HG03439 (cell line): ENCODE data around the gene ALMS1.
"Not testable (repeated sequence)": the region's sequence is repeated elsewhere in the genome, so short reads cannot be mapped to it uniquely, and the experiment has no call there.

Experiments
- ATAC-seq: cut with Tn5 transposase; IDR thresholded peaks from one replicate; pipeline ENCODE4 v1.9.1; 2021; ENCODE audit warnings: mild to moderate bottlenecking, moderate library complexity; ENCODE audit not compliant: unreplicated experiment

Gene ALMS1

GRCh38 chr2:73385504-73386341 lies at the start of gene ALMS1:
ALMS1 (plus strand) TSS chr2:73385836; CDS start chr2:73385869, 33 bp downstream.
- peak; percentile 87 for ATAC-seq

- ATAC-seq: no peak
Observed at GRCh38 chr2:73337828-73338227, 47.8 kb upstream of the ALMS1 start.

- ATAC-seq: no peak
Observed at GRCh38 chr2:73339201-73339600, 46.4 kb upstream of the ALMS1 start.

- no peak for ATAC-seq
Observed at GRCh38 chr2:73341039-73341438, 44.6 kb upstream of the ALMS1 start.

- ATAC-seq: no peak
Observed at GRCh38 chr2:73343992-73344391, 41.6 kb upstream of the ALMS1 start.

- ATAC-seq: not testable (repeated sequence)
Observed at GRCh38 chr2:73344747-73345146, 40.9 kb upstream of the ALMS1 start.

GRCh38 chr2:73350035-73350691 lies 35.5 kb upstream of the ALMS1 start:
- no peak for ATAC-seq

GRCh38 chr2:73356097-73356496 lies 29.5 kb upstream of the ALMS1 start:
- no peak for ATAC-seq

- ATAC-seq: no peak
Observed at GRCh38 chr2:73359915-73360697, 25.5 kb upstream of the ALMS1 start.

- ATAC-seq: no peak
Observed at GRCh38 chr2:73366060-73366459, 19.6 kb upstream of the ALMS1 start.

- no peak for ATAC-seq
Observed at GRCh38 chr2:73368781-73369180, 16.9 kb upstream of the ALMS1 start.

- no peak for ATAC-seq
Observed at GRCh38 chr2:73370348-73370747, 15.3 kb upstream of the ALMS1 start.

GRCh38 chr2:73373344-73373743 lies 12.3 kb upstream of the ALMS1 start:
- no peak for ATAC-seq

GRCh38 chr2:73374269-73374668 lies 11.4 kb upstream of the ALMS1 start:
- ATAC-seq: no peak

- no peak for ATAC-seq
Observed at GRCh38 chr2:73376681-73377080, 9.0 kb upstream of the ALMS1 start.

GRCh38 chr2:73383036-73383435 lies 2.6 kb upstream of the ALMS1 start:
- ATAC-seq: no peak

- no peak for ATAC-seq
Observed at GRCh38 chr2:73385123-73385503, 523 bp upstream of the ALMS1 start.

GRCh38 chr2:73386342-73386868 lies 769 bp downstream of the ALMS1 start:
- peak; percentile 25 for ATAC-seq

GRCh38 chr2:73386894-73387636 lies 1.4 kb downstream of the ALMS1 start:
- no peak for ATAC-seq

- no peak for ATAC-seq
Observed at GRCh38 chr2:73402386-73403103, 16.9 kb downstream of the ALMS1 start.
